Osteoblast (primary cell): ENCODE data around the gene PEX26. TPM values are rescaled to one million over a fixed set of nuclear protein-coding genes. Genes with fewer than 3 reads are reported as not detected.

ENCODE experiments used
- DNase-seq: peaks from one replicate; pipeline ENCODE4 v3.0.0; 2011; ENCODE audit warnings: low spot score, mixed read lengths; ENCODE audit not compliant: insufficient read length; ENCODE audit errors: missing footprints
- H2AFZ ChIP-seq: 2 replicates; pipeline ENCODE4 v1.6.0; 2011; ENCODE audit warnings: mild to moderate bottlenecking, low read length
- H3K27ac ChIP-seq: 2 replicates; pipeline ENCODE4 v1.5.1; 2011; ENCODE audit warnings: mild to moderate bottlenecking, low read depth, low read length, moderate library complexity
- H3K27me3 ChIP-seq: 2 replicates; pipeline ENCODE4 v1.6.0; 2012; ENCODE audit warnings: mild to moderate bottlenecking, control low read depth, inconsistent platforms, low read length, moderate library complexity; ENCODE audit not compliant: insufficient read depth
- H3K36me3 ChIP-seq: 2 replicates; pipeline ENCODE4 v1.5.1; 2011; ENCODE audit warnings: mild to moderate bottlenecking, low read length, control low read depth, moderate library complexity; ENCODE audit not compliant: insufficient read depth
- H3K4me1 ChIP-seq: 2 replicates; pipeline ENCODE4 v1.5.1; 2011; ENCODE audit warnings: mild to moderate bottlenecking, low read length, control low read depth, moderate library complexity; ENCODE audit not compliant: insufficient read depth
- H3K4me2 ChIP-seq: 2 replicates; pipeline ENCODE4 v1.6.0; 2011; ENCODE audit warnings: mild to moderate bottlenecking, low read length; ENCODE audit not compliant: insufficient read depth
- H3K4me3 ChIP-seq: fragments of 200-600 bp; sonication (generic); 3 replicates; pipeline ENCODE4 v1.5.1; 2012; ENCODE audit warnings: mild to moderate bottlenecking, low read length, inconsistent platforms; ENCODE audit not compliant: insufficient read depth
- H3K79me2 ChIP-seq: 2 replicates; pipeline ENCODE4 v1.6.0; 2012; ENCODE audit warnings: mild to moderate bottlenecking, low read length, control low read depth, inconsistent platforms; ENCODE audit not compliant: insufficient read depth
- H3K9me3 ChIP-seq: 2 replicates; pipeline ENCODE4 v1.5.1; 2011; ENCODE audit warnings: low read depth, low read length, control low read depth
- H4K20me1 ChIP-seq: 2 replicates; pipeline ENCODE4 v1.6.0; 2012; ENCODE audit warnings: mild to moderate bottlenecking, low read length, control low read depth; ENCODE audit not compliant: insufficient read depth
- total RNA-seq: library from RNA; depleted of rRNA; stranded (reverse); fragments of >200 nt; gene quantifications from 2 replicates; pipeline ENCODE4 v1.2.3, GENCODE V29; 2012
- TF ChIP-seq, protein P1 (sequence below): IDR thresholded peaks from 2 replicates; pipeline ENCODE4 v1.5.1; 2011; ENCODE audit warnings: mild to moderate bottlenecking, low read depth, low read length, moderate library complexity; ENCODE audit errors: extremely low read depth

The PEX26 gene
- total RNA-seq, 1 donor = 26.8 TPM

DNA sequence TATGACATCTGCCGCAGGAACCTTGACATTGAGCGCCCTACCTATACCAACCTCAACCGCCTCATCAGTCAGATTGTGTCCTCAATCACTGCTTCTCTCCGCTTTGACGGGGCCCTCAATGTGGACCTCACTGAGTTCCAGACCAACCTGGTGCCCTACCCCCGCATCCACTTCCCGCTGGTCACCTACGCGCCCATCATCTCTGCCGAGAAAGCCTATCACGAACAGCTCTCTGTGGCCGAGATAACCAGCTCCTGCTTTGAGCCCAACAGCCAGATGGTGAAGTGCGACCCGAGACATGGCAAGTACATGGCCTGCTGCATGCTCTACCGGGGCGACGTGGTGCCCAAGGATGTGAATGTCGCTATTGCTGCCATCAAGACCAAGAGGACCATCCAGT lies 48.8 kb downstream of the PEX26 start:
- H3K27ac ChIP-seq = no peak overlapping the region
- TF ChIP-seq, protein P1, sequence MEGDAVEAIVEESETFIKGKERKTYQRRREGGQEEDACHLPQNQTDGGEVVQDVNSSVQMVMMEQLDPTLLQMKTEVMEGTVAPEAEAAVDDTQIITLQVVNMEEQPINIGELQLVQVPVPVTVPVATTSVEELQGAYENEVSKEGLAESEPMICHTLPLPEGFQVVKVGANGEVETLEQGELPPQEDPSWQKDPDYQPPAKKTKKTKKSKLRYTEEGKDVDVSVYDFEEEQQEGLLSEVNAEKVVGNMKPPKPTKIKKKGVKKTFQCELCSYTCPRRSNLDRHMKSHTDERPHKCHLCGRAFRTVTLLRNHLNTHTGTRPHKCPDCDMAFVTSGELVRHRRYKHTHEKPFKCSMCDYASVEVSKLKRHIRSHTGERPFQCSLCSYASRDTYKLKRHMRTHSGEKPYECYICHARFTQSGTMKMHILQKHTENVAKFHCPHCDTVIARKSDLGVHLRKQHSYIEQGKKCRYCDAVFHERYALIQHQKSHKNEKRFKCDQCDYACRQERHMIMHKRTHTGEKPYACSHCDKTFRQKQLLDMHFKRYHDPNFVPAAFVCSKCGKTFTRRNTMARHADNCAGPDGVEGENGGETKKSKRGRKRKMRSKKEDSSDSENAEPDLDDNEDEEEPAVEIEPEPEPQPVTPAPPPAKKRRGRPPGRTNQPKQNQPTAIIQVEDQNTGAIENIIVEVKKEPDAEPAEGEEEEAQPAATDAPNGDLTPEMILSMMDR = no peak
- H3K36me3 ChIP-seq = no peaks in the 10 kb centered on the region
- no peaks in the 10 kb centered on the region for H3K9me3 ChIP-seq
- H3K79me2 ChIP-seq = no peaks in the 10 kb centered on the region
- no peaks in the 10 kb centered on the region for H3K4me1 ChIP-seq
- H4K20me1 ChIP-seq = no peaks in the 10 kb centered on the region
- no peak overlapping the region for H3K4me3 ChIP-seq
- H3K27me3 ChIP-seq = no peaks in the 10 kb centered on the region
- DNase-seq = peak; percentile 42
- H2AFZ ChIP-seq = no peak overlapping the region
- H3K4me2 ChIP-seq = no peak overlapping the region

DNA sequence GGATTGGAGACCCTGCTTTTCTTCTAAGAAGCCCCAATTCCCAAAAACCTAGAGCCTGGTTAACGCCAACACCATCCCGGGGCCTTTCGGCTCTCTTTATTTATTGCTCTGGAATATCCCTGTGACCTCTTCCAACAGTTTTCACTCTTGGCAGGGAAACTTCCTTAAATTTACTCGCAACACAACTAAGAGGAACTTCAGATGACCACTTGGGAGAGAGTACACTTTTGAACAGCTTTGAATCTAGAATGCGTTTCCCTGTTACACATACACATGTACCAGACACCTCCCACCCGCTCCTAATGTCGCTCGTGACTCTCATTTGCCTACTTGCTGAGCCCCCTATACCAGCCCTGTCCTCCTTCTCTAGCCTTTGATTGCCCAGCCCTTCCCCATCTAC lies 52.2 kb downstream of the PEX26 start:
- TF ChIP-seq, protein P1 = no peak
- Histone ChIP-seq H3K4me3 (no peak overlapping the region), H3K27ac (no peak overlapping the region), H3K79me2 (no peaks in the 10 kb centered on the region), H3K4me2 (no peak overlapping the region), H3K9me3 (no peaks in the 10 kb centered on the region), H3K4me1 (no peaks in the 10 kb centered on the region), H3K27me3 (no peaks in the 10 kb centered on the region), H4K20me1 (no peaks in the 10 kb centered on the region), H2AFZ (no peak overlapping the region), H3K36me3 (no peaks in the 10 kb centered on the region)
- peak; percentile 18 for DNase-seq

DNA sequence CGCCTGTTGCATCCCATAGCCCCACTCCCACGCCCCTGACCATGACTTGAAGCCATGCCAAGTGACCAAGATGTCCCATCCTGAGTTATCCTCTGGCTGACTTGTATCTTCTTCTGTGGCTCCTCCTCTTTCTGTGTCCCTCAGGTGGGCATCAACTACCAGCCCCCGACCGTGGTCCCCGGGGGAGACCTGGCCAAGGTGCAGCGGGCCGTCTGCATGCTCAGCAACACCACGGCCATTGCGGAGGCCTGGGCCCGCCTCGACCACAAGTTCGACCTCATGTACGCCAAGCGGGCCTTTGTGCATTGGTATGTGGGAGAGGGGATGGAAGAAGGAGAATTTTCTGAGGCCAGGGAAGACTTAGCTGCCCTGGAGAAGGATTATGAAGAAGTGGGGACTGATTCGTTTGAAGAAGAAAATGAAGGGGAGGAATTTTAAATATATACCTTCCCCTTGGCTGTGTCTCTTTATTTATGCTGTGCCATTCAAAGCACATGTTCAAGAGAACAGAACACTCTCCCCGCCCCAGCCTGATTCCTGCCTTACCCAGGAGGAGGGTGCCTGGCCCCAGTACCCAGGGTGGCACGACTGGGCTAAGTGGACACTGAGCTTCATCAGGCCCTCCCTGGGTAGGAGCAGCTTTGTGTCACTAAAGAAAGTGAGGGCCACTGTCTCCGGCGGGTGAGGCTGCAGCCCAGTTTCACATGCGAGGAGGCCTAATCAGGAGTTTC lies 53.1 kb downstream of the PEX26 start:
- Histone ChIP-seq H3K27ac (no peak overlapping the region), H3K4me2 (no peak overlapping the region), H4K20me1 (no peaks in the 10 kb centered on the region), H3K36me3 (no peaks in the 10 kb centered on the region), H3K27me3 (no peaks in the 10 kb centered on the region), H2AFZ (no peak overlapping the region), H3K79me2 (no peaks in the 10 kb centered on the region), H3K9me3 (no peaks in the 10 kb centered on the region), H3K4me1 (no peaks in the 10 kb centered on the region), H3K4me3 (no peak overlapping the region)
- DNase-seq = peak; percentile 29
- TF ChIP-seq, protein P1 = no peak

DNA sequence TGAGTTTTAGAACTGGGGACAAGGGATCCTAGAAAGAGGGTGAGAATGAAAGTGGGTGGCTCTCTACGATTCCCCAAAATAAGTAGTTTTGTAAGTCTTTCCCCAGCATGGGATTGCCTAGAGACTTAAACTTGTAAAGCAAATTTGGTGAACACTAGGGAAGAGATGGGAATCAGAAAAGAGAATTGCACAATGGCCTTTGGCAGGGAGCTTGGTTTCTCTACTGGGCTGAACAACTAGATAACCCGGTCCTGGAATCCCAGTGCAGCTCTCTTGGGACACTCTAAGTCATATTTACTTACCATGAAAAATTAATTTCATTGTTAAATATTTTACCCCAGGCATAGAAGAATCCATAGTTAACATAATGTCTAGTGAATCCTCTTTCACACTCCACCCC lies 55.7 kb downstream of the PEX26 start:
- Histone ChIP-seq H3K27ac (no peak overlapping the region), H4K20me1 (no peaks in the 10 kb centered on the region), H2AFZ (no peak overlapping the region), H3K4me2 (no peak overlapping the region), H3K36me3 (no peaks in the 10 kb centered on the region), H3K27me3 (no peaks in the 10 kb centered on the region), H3K79me2 (no peaks in the 10 kb centered on the region), H3K4me3 (no peak overlapping the region), H3K9me3 (no peaks in the 10 kb centered on the region), H3K4me1 (no peaks in the 10 kb centered on the region)
- DNase-seq = peak; percentile 88
- TF ChIP-seq, protein P1 = no peak
